Kidney epithelial cell (primary cell): Measurements from ENCODE around the gene TOR2A. TPM values are rescaled to one million over a fixed set of nuclear protein-coding genes. Genes with fewer than 3 reads are reported as not detected.

Experiments used
- DNase-seq: peaks from one replicate; pipeline ENCODE4 v3.0.0-alpha.2; 2010; ENCODE audit warnings: low read depth
- H3K27me3 ChIP-seq: 2 replicates; pipeline ENCODE4 v1.6.0; 2011; ENCODE audit warnings: low read length; ENCODE audit not compliant: control insufficient read depth, insufficient read depth
- H3K36me3 ChIP-seq: 2 replicates; pipeline ENCODE4 v1.5.1; 2011; ENCODE audit warnings: low read length; ENCODE audit not compliant: control insufficient read depth, insufficient read depth
- H3K4me3 ChIP-seq: 2 replicates; pipeline ENCODE4 v1.5.1; 2011; ENCODE audit warnings: low read depth, mild to moderate bottlenecking, control low read depth, low read length
- CTCF ChIP-seq: IDR thresholded peaks from 2 replicates; pipeline ENCODE4 v1.5.1; 2011; ENCODE audit warnings: mild to moderate bottlenecking, moderate library complexity, low read length, control low read depth, inconsistent platforms; ENCODE audit not compliant: insufficient read depth, poor library complexity, severe bottlenecking
- total RNA-seq: library from RNA; depleted of rRNA; stranded (reverse); fragments of >200 nt; gene quantifications from 2 replicates; pipeline ENCODE4 v1.2.3, GENCODE V29; 2015

TOR2A gene
- total RNA-seq, 1 donor from 2014 or later: 13.4 TPM

GRCh38 chr9:127698985-127699670 lies 36.0 kb downstream of the TOR2A start:
- TF ChIP-seq CTCF: no peak
- Histone ChIP-seq H3K27me3 (no peaks in the 10 kb centered on the region), H3K4me3 (peak overlapping the region; percentile 10), H3K36me3 (no peaks in the 10 kb centered on the region)
- peak; percentile 86 for DNase-seq

GRCh38 chr9:127698386-127698785 lies 36.7 kb downstream of the TOR2A start:
- no peak for TF ChIP-seq CTCF
- no peak for DNase-seq
- no peaks in the 10 kb centered on the region for H3K36me3 ChIP-seq

GRCh38 chr9:127697575-127697974 lies 37.5 kb downstream of the TOR2A start:
- DNase-seq: no peak
- no peak for TF ChIP-seq CTCF
- Histone ChIP-seq H3K27me3 (no peaks in the 10 kb centered on the region), H3K4me3 (no peak overlapping the region), H3K36me3 (no peaks in the 10 kb centered on the region)

More at GRCh38 chr9:127698386-127698785, 36.7 kb downstream of the TOR2A start:
- no peaks in the 10 kb centered on the region for H3K27me3 ChIP-seq
- H3K4me3 ChIP-seq: no peak overlapping the region

GRCh38 chr9:127694890-127695720 lies 40.0 kb downstream of the TOR2A start:
- no peak for DNase-seq
- no peak for TF ChIP-seq CTCF
- no peaks in the 10 kb centered on the region for H3K36me3 ChIP-seq
- H3K4me3 ChIP-seq: no peak overlapping the region
- no peaks in the 10 kb centered on the region for H3K27me3 ChIP-seq

- DNase-seq: no peak
- H3K4me3 ChIP-seq: no peak overlapping the region
- TF ChIP-seq CTCF: no peak
- H3K27me3 ChIP-seq: no peaks in the 10 kb centered on the region
- no peaks in the 10 kb centered on the region for H3K36me3 ChIP-seq
Measured at GRCh38 chr9:127693697-127694096, 41.4 kb downstream of the TOR2A start.
